HepG2 (cell line): ENCODE results near the gene MARS1. TPM values are rescaled to one million over a fixed set of nuclear protein-coding genes. Genes with fewer than 3 reads are reported as not detected.

Source experiments
- CEBPG ChIP-seq: IDR thresholded peaks from 2 replicates; pipeline ENCODE4 v1.6.1; 2016
- GLI4 ChIP-seq: sonication (generic); formaldehyde crosslinking; IDR thresholded peaks from 2 replicates; pipeline ENCODE4 v1.5.1; 2020; ENCODE audit warnings: missing genetic modification reagents, mild to moderate bottlenecking, moderate library complexity, borderline replicate concordance
- HES4 ChIP-seq: sonication (generic); formaldehyde crosslinking; IDR thresholded peaks from 2 replicates; pipeline ENCODE4 v1.9.0; 2021; ENCODE audit warnings: mild to moderate bottlenecking, missing genetic modification reagents, borderline replicate concordance
- MNT ChIP-seq: fragments of 450-650 bp; IDR thresholded peaks from 2 replicates; pipeline ENCODE4 v1.6.1; 2016
- MTERF4 ChIP-seq: sonication (generic); formaldehyde crosslinking; IDR thresholded peaks from 2 replicates; pipeline ENCODE4 v1.8.0; 2023; ENCODE audit warnings: mild to moderate bottlenecking, missing genetic modification reagents
- RARA ChIP-seq: IDR thresholded peaks from 2 replicates; pipeline ENCODE4 v1.6.1; 2016; ENCODE audit warnings: missing genetic modification reagents, missing compliant biosample characterization
- SP140L ChIP-seq: sonication (generic); formaldehyde crosslinking; IDR thresholded peaks from 2 replicates; pipeline ENCODE4 v1.4.0; 2020; ENCODE audit warnings: missing genetic modification reagents, borderline replicate concordance
- SP5 ChIP-seq: IDR thresholded peaks from 2 replicates; pipeline ENCODE4 v1.6.1; 2016; ENCODE audit warnings: low read depth, borderline replicate concordance
- SPEN ChIP-seq: sonication (generic); formaldehyde crosslinking; IDR thresholded peaks from 2 replicates; pipeline ENCODE4 v1.5.1; 2020; ENCODE audit warnings: low read depth, mild to moderate bottlenecking, missing genetic modification reagents
- TBX3 ChIP-seq: fragments of 450-650 bp; IDR thresholded peaks from 2 replicates; pipeline ENCODE4 v1.6.1; 2017; ENCODE audit warnings: antibody characterized with exemption, mild to moderate bottlenecking, inconsistent platforms, borderline replicate concordance
- TFDP1 ChIP-seq: IDR thresholded peaks from 2 replicates; pipeline ENCODE4 v1.6.1; 2016; ENCODE audit warnings: missing compliant biosample characterization, missing genetic modification reagents, borderline replicate concordance
- ZBTB7A ChIP-seq: sonication (generic); formaldehyde crosslinking; IDR thresholded peaks from 2 replicates; pipeline ENCODE4 v1.8.0; 2022; ENCODE audit warnings: mild to moderate bottlenecking, missing genetic modification reagents
- ZNF235 ChIP-seq: sonication (generic); formaldehyde crosslinking; IDR thresholded peaks from 2 replicates; pipeline ENCODE4 v1.8.1; 2023; ENCODE audit warnings: mild to moderate bottlenecking, missing genetic modification reagents, borderline replicate concordance
- ZNF407 ChIP-seq: sonication (generic); formaldehyde crosslinking; IDR thresholded peaks from one replicate; pipeline ENCODE4 v1.5.1; 2020; ENCODE audit warnings: mild to moderate bottlenecking, missing genetic modification reagents; ENCODE audit errors: not compliant biosample characterization
- ZNF501 ChIP-seq: sonication (generic); formaldehyde crosslinking; IDR thresholded peaks from 2 replicates; pipeline ENCODE4 v1.5.1; 2020; ENCODE audit warnings: mild to moderate bottlenecking, moderate library complexity, missing genetic modification reagents
- ZNF746 ChIP-seq: sonication (generic); formaldehyde crosslinking; IDR thresholded peaks from 2 replicates; pipeline ENCODE4 v1.8.0; 2022; ENCODE audit warnings: mild to moderate bottlenecking, missing genetic modification reagents
- polyA plus RNA-seq, 8 experiments: library from polyadenylated mRNA; depleted of rRNA in 3 of 8; stranded (reverse) in 7 of 8; unstranded in 1 of 8; fragments of >200 nt; fragmentation: Illumina TruSeq in 4 of 8; extraction: Trizol in 4 of 8; gene quantifications; 2 replicates each; pipeline versions ENCODE4 v1.2.1 to v1.2.3, GENCODE V29; 2011 to 2016; ENCODE audit warnings: low read depth in 4 of 8, missing spikeins in 1 of 8, mixed read lengths in 1 of 8; ENCODE audit not compliant: insufficient read depth in 1 of 8
- total RNA-seq, 5 experiments: library from RNA; depleted of rRNA; stranded (reverse); fragments of >200 nt; fragmentation: Illumina TruSeq; extraction: Trizol; gene quantifications; 2 replicates each; pipeline ENCODE4 v1.2.3, GENCODE V29; 2016; ENCODE audit warnings: low read depth in 1 of 5

The MARS1 gene
- total and polyA plus RNA-seq, 2 of the 13 experiments (the other 11 are each of a cell fraction or from before 2014, with no cell fraction given), result 115 to 181 TPM

GRCh38 chr12:57454566-57455373 is 33.1 kb upstream of the MARS1 start, which contains the start of gene INHBE (continued):
- peak; percentile 44; the same call in 1 of the 2 replicates for TF ChIP-seq TFDP1 (CRISPR knock-in tag)
- peak; percentile 89 for TF ChIP-seq SPEN (CRISPR knock-in tag)
- TF ChIP-seq GLI4 (CRISPR knock-in tag), result peak; percentile 80; the same call in 1 of the 2 replicates
- peak; percentile 97 for TF ChIP-seq ZNF746 (CRISPR knock-in tag)
- peak; percentile 62; the same call in 1 of the 2 replicates for TF ChIP-seq ZBTB7A (CRISPR knock-in tag)
- TF ChIP-seq TBX3, result peak; percentile 76; the same call in 1 of the 2 replicates
- TF ChIP-seq ZNF407 (CRISPR knock-in tag), result peak; percentile 68
- peak; percentile 97 for TF ChIP-seq SP5
- TF ChIP-seq MNT, result peak; percentile 82
- peak; percentile 69; the same call in 1 of the 2 replicates for TF ChIP-seq HES4 (CRISPR knock-in tag)
- peak; percentile 98 for TF ChIP-seq CEBPG (CRISPR knock-in tag)
- TF ChIP-seq ZNF235 (CRISPR knock-in tag), result 0 out of 2 replicates have a peak, but pooled peaks have one; percentile 45
- no peak for TF ChIP-seq SP140L (CRISPR knock-in tag)
- peak; percentile 43; the same call in 1 of the 2 replicates for TF ChIP-seq ZNF501 (CRISPR knock-in tag)
- no peak for TF ChIP-seq MTERF4 (CRISPR knock-in tag)
- TF ChIP-seq RARA (CRISPR knock-in tag), result peak; percentile 93
